ENCODE measurements around the gene PLEKHH2.

DNA sequence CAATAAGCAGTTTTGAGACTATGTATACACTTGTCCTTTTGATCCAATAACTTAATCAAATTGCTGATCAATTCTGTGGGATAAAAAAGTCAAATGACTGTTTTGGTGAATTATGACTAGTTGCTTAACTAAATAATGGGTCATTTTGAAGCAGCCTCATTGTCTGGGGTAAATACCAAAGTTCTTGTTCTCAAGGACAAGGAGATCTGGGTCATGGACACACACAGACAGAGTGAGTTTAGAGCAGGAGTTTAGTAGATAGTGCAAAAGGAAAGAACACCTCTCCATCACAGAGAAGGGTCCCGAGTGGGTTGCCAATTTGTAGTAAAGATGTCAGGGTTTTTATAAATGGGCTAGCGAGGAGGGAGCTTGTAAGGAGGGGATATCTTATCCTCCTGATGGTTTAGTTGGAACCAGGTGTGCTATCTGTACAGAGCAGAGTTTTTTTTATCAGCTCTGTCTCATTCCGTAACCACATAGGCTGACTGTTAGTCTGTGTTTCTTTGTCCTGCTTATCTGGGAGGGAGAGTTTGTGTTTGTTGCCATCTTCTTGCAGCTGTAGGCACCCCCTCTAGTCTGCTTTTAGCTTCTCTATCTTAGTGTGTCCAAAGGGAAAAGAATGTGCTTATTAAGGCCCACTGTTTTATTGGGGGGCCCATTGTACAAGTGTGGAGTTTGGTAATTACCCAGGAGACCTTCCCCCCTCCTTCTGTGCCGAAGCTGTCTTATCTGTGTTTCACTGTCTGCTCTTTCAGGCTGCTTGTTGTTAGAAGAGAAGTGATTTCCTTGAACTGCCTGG is 87.9 kb downstream of the PLEKHH2 start:
- TF ChIP-seq, protein P1, sequence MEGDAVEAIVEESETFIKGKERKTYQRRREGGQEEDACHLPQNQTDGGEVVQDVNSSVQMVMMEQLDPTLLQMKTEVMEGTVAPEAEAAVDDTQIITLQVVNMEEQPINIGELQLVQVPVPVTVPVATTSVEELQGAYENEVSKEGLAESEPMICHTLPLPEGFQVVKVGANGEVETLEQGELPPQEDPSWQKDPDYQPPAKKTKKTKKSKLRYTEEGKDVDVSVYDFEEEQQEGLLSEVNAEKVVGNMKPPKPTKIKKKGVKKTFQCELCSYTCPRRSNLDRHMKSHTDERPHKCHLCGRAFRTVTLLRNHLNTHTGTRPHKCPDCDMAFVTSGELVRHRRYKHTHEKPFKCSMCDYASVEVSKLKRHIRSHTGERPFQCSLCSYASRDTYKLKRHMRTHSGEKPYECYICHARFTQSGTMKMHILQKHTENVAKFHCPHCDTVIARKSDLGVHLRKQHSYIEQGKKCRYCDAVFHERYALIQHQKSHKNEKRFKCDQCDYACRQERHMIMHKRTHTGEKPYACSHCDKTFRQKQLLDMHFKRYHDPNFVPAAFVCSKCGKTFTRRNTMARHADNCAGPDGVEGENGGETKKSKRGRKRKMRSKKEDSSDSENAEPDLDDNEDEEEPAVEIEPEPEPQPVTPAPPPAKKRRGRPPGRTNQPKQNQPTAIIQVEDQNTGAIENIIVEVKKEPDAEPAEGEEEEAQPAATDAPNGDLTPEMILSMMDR (IDR thresholded peaks at IDR 0.05; ENCODE audit: borderline replicate concordance, extremely low read depth, low read length, poor library complexity, severe bottlenecking), result no peak
- no peak for TF ChIP-seq EZH2 (IDR thresholded peaks at IDR 0.05; ENCODE audit: borderline replicate concordance, low read depth, low read length, severe bottlenecking)

Measured in DND-41 (cell line).